ENCODE results near the gene ALDH3B2. TPM values are rescaled to one million over a fixed set of nuclear protein-coding genes. Genes with fewer than 3 reads are reported as not detected.
A peak's percentile ranks its signal among the peaks of the same experiment; 100 is the strongest.

The ALDH3B2 gene
- total and polyA plus RNA-seq, 2 of the 8 experiments (the other 6 are each of a cell fraction or from before 2014, with no cell fraction given), result not detected

- H3K36me3 ChIP-seq (ENCODE audit: control insufficient read depth in 2 of 4, insufficient read depth in 4 of 4, low read length in 3 of 4), result no peaks in the 10 kb centered on the region
- no peak overlapping the region for H4K5ac ChIP-seq (ENCODE audit: insufficient read length, low read depth, low read length)
- DNase-seq (ENCODE audit: low read depth in 1 of 2, low spot score in 2 of 2) (peak in 1 of 2 experiments; percentile 44), FAIRE-seq (no peak)
- no peak overlapping the region for H2BK15ac ChIP-seq (ENCODE audit: low read length)
- H3K14ac ChIP-seq (ENCODE audit: insufficient read length), result no peak overlapping the region
- H2BK12ac ChIP-seq (ENCODE audit: low read depth, low read length), result no peak overlapping the region
- TF ChIP-seq EP300 (IDR thresholded peaks at IDR 0.05; ENCODE audit: borderline replicate concordance in 1 of 2, low read depth in 2 of 2, low read length in 2 of 2) (no peak), SAP30 (IDR thresholded peaks at IDR 0.05; ENCODE audit: insufficient read depth, insufficient replicate concordance, low read length) (no peak), NANOG (IDR thresholded peaks at IDR 0.05; ENCODE audit: insufficient read depth, low read depth, low read length, poor library complexity, severe bottlenecking) (no peak), CTCF (IDR thresholded peaks at IDR 0.05; ENCODE audit: control extremely low read depth in 1 of 3, insufficient read depth in 1 of 3, low read depth in 1 of 3, low read length in 3 of 3) (peak; percentile 62 to 87 (median 72)), RAD21 (IDR thresholded peaks at IDR 0.05 in 1 of 2, conservative IDR thresholded peaks at IDR 0.05 in 1 of 2; ENCODE audit: low read depth in 2 of 2, low read length in 2 of 2) (peak; percentile 35 to 53; a peak in 2 of 4 replicates), SIRT6 (IDR thresholded peaks at IDR 0.05; ENCODE audit: low read length) (no peak), MAFK (IDR thresholded peaks at IDR 0.05; ENCODE audit: low read depth, low read length) (no peak), JUND (IDR thresholded peaks at IDR 0.05; ENCODE audit: low read length) (no peak), SIN3A (conservative IDR thresholded peaks at IDR 0.05 in 1 of 2, IDR thresholded peaks at IDR 0.05 in 1 of 2; ENCODE audit: low read depth in 1 of 2, low read length in 2 of 2) (no peak)
- TF ChIP-seq, protein P1, sequence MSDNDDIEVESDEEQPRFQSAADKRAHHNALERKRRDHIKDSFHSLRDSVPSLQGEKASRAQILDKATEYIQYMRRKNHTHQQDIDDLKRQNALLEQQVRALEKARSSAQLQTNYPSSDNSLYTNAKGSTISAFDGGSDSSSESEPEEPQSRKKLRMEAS (IDR thresholded peaks at IDR 0.05), result no peak
- H2BK5ac ChIP-seq (ENCODE audit: low read depth, low read length), result no peak overlapping the region
- no peak overlapping the region for H3K4me3 ChIP-seq (ENCODE audit: extremely low read depth in 1 of 4, insufficient read depth in 2 of 4, low read depth in 3 of 4, low read length in 4 of 4)
- no peak overlapping the region for H4K91ac ChIP-seq (replicated peaks; ENCODE audit: insufficient read length, low read length)
- no peak overlapping the region for H3K4ac ChIP-seq (replicated peaks; ENCODE audit: insufficient read length, low read depth, low read length)
- no peak overlapping the region for H4K8ac ChIP-seq (ENCODE audit: extremely low read depth, insufficient read depth, low read length)
- H3K56ac ChIP-seq (replicated peaks; ENCODE audit: insufficient read length, low read depth, low read length), result no peak overlapping the region
- H3K9me3 ChIP-seq (ENCODE audit: insufficient read depth in 2 of 2, low read depth in 1 of 2, low read length in 1 of 2), result peaks cover 3 to 6% of the 10 kb centered on the region in 2 experiments; a peak in 3 of 4 replicates
- no peak overlapping the region for H3K18ac ChIP-seq (ENCODE audit: extremely low read depth, low read length)
- no peak overlapping the region for H3K4me2 ChIP-seq (ENCODE audit: insufficient read depth in 1 of 2, low read depth in 2 of 2, low read length in 2 of 2)
- H3K27me3 ChIP-seq (replicated peaks in 1 of 4; ENCODE audit: control insufficient read depth in 3 of 4, extremely low read depth in 1 of 4, insufficient read depth in 3 of 4, low read length in 3 of 4), result no peaks in the 10 kb centered on the region; a peak in 2 of 7 replicates
- WGBS, 2 experiments (ENCODE audit: extremely low coverage in 1 of 2, insufficient coverage in 1 of 2, insufficient read length in 1 of 2, insufficient replicate concordance in 2 of 2, low coverage in 1 of 2, low lambda C conversion rate in 2 of 2, missing lambda C conversion rate in 1 of 2), result 74% methylated on average over 6 of the region's 6 CpGs; no CpG with 5 or more reads in 1 of the 2 experiments
- no peaks in the 10 kb centered on the region for H3K4me1 ChIP-seq (replicated peaks in 1 of 4; ENCODE audit: control insufficient read depth in 3 of 4, insufficient read depth in 4 of 4, low read length in 3 of 4)
- H2BK120ac ChIP-seq (replicated peaks; ENCODE audit: low read depth, low read length), result no peak overlapping the region
- H3K9ac ChIP-seq (replicated peaks in 1 of 4; ENCODE audit: extremely low read depth in 1 of 4, low read depth in 3 of 4, low read length in 3 of 4), result no peak overlapping the region
- POLR2A ChIA-PET (ENCODE audit: partially characterized antibody), result no interaction called here
- no peak overlapping the region for H3K23ac ChIP-seq (ENCODE audit: insufficient read length)
- no peak overlapping the region for H3K27ac ChIP-seq (ENCODE audit: low read depth, low read length)
- no peaks in the 10 kb centered on the region for H3K23me2 ChIP-seq (ENCODE audit: low read depth, low read length)
- no peaks in the 10 kb centered on the region for H3K79me1 ChIP-seq (ENCODE audit: low read depth, low read length)
- H2AK5ac ChIP-seq (ENCODE audit: low read depth, low read length), result no peak overlapping the region
- CTCF ChIA-PET (ENCODE audit: partially characterized antibody), result interaction anchor here (0.6 to 5.7 kb wide), 9 partner anchors 13 to 64 kb away, joined by 3 to 38 read pairs (median 4); partner anchors contain the start of gene ACY3
- H4K20me1 ChIP-seq (replicated peaks in 1 of 2; ENCODE audit: control insufficient read depth in 1 of 2, insufficient read depth in 2 of 2, low read length in 2 of 2), result no peaks in the 10 kb centered on the region
- H2AFZ ChIP-seq (ENCODE audit: low read length), result no peak overlapping the region
- no peaks in the 10 kb centered on the region for H3K79me2 ChIP-seq (ENCODE audit: control insufficient read depth in 1 of 2, insufficient read depth in 2 of 2, low read length in 2 of 2)
- H2BK20ac ChIP-seq (ENCODE audit: low read length), result no peak overlapping the region
Measured at GRCh38 chr11:67698247-67698646, 23.8 kb upstream of the ALDH3B2 start.

All from H1 (cell line).